Measurements from ENCODE around the gene ZBTB32. TPM values are rescaled to one million over a fixed set of nuclear protein-coding genes. Genes with fewer than 3 reads are reported as not detected.

Gene ZBTB32
- total and polyA plus RNA-seq, 8 donors, result 0.15 to 0.94 (median 0.39) TPM

DNA sequence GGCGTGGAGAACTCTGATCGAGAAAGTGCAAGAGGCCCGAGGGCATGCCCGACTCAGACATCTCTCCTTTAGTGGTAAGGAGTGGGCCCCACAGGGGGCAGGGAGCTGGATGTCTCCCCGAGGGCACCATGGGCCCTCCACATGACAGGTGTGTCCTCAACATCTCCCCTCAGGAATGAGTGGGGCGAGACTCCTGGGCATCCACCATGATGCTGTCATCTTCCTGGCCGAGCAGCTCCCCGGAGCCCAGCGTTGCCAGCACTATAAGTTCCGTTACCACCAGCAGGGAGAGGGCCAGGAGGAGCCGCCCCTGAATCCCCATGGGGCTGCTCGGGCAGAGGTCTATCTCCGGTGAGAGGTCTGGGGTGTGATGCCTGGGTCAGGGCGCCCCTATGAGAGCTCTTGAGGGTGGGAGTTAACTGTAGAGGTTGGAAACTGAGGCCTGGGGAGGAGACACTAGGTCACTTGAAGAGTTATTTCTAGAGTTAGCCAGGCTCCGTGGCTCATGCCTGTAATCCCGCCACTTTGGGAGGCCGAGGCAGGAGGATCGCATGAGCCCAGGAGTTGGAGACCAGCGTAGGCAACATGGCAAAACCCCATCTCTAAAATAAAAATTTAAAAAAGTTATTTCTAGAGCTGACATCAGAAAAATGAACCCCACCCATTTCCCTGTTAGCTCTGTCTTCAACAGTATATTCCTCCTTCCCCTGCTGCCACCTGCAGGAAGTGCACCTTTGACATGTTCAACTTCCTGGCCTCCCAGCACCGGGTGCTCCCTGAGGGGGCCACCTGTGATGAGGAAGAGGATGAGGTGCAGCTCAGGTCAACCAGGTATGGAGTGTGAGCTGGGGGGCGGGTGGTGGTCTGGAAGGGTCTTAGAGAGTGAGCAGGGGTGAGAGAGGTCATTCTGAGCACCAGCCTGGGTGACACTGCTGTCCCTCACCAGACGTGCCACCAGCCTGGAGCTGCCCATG lies 32.8 kb downstream of the ZBTB32 start:
- TF ChIP-seq, protein P1, sequence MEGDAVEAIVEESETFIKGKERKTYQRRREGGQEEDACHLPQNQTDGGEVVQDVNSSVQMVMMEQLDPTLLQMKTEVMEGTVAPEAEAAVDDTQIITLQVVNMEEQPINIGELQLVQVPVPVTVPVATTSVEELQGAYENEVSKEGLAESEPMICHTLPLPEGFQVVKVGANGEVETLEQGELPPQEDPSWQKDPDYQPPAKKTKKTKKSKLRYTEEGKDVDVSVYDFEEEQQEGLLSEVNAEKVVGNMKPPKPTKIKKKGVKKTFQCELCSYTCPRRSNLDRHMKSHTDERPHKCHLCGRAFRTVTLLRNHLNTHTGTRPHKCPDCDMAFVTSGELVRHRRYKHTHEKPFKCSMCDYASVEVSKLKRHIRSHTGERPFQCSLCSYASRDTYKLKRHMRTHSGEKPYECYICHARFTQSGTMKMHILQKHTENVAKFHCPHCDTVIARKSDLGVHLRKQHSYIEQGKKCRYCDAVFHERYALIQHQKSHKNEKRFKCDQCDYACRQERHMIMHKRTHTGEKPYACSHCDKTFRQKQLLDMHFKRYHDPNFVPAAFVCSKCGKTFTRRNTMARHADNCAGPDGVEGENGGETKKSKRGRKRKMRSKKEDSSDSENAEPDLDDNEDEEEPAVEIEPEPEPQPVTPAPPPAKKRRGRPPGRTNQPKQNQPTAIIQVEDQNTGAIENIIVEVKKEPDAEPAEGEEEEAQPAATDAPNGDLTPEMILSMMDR (IDR thresholded peaks at IDR 0.05), result no peak
- no peak for ATAC-seq
- intact Hi-C loops (cut with DNase I), result no loop called here
- peaks cover 0 to 72% of the 10 kb centered on the region in 2 donors for H3K36me3 ChIP-seq
- no peak for DNase-seq
- no peak overlapping the region for H3K4me3 ChIP-seq
- peaks cover 3 to 31% of the 10 kb centered on the region in 2 donors for H3K4me1 ChIP-seq
- no peaks in the 10 kb centered on the region for H3K9me3 ChIP-seq
- no peak overlapping the region for H3K27ac ChIP-seq
- no peaks in the 10 kb centered on the region for H3K27me3 ChIP-seq

DNA sequence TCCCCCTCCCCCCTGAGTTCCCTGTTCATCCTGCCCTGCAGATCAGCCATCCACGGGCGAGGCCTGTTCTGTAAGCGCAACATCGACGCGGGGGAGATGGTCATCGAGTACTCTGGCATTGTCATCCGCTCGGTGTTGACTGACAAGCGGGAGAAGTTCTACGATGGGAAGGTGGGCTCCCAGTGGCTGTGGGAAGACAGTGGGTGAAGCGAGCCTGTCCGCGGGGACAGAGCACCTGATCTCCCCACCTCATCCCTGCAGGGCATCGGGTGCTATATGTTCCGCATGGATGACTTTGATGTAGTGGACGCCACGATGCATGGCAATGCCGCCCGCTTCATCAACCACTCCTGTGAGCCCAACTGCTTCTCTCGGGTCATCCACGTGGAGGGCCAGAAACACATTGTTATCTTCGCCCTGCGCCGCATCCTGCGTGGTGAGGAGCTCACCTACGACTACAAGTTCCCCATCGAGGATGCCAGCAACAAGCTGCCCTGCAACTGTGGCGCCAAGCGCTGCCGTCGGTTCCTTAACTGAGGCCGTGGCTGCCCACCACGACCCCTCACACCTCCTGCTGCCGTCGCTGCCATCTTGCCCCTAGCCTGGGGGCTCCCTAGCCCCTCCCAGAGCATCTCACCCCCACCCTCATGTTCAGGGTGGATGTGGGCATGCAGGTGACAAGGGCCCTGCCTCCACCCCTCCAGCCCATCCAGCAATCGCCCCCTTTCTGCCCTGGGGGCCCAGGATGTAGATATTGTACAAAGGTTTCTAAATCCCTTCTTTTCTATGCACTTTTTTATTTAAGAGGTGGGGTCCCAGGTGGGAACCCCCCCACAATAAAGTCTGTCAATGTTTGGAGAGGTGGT lies 33.9 kb downstream of the ZBTB32 start:
- Histone ChIP-seq H3K4me3 (no peak overlapping the region), H3K27ac (no peak overlapping the region), H3K36me3 (peaks cover 0 to 62% of the 10 kb centered on the region in 2 donors), H3K9me3 (no peaks in the 10 kb centered on the region), H3K27me3 (no peaks in the 10 kb centered on the region), H3K4me1 (peaks cover 3 to 41% of the 10 kb centered on the region in 2 donors)
- ATAC-seq (no peak), DNase-seq (peak in 1 of 4 donors; percentile 76)
- TF ChIP-seq, protein P1 (IDR thresholded peaks at IDR 0.05), result no peak
- intact Hi-C loops (cut with DNase I), result no loop called here

DNA sequence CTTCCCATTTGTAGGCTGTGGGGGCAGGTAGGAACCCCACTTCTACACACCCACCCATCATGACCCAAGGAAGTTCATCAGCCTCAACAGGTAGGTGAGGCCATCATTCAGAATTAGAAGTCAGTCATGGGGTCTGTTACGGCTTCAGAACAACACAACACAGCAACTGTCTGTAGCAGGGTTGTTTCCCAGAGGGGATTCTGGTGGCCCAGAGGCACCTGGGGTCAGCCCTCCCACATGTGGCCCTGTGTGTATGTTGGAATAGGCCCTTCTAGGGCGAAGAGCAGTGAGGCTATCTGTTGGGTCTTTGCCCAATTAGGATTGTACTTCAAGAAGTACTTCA lies 34.5 kb downstream of the ZBTB32 start:
- Histone ChIP-seq H3K27ac (peak overlapping the region in 1 of 2 donors; percentile 94), H3K36me3 (peaks cover 0 to 56% of the 10 kb centered on the region in 2 donors), H3K4me3 (no peak overlapping the region), H3K4me1 (peaks cover 3 to 47% of the 10 kb centered on the region in 2 donors), H3K9me3 (no peaks in the 10 kb centered on the region), H3K27me3 (no peaks in the 10 kb centered on the region)
- intact Hi-C loops (cut with DNase I), result no loop called here
- ATAC-seq (no peak), DNase-seq (no peak)
- TF ChIP-seq, protein P1 (IDR thresholded peaks at IDR 0.05), result no peak

DNA sequence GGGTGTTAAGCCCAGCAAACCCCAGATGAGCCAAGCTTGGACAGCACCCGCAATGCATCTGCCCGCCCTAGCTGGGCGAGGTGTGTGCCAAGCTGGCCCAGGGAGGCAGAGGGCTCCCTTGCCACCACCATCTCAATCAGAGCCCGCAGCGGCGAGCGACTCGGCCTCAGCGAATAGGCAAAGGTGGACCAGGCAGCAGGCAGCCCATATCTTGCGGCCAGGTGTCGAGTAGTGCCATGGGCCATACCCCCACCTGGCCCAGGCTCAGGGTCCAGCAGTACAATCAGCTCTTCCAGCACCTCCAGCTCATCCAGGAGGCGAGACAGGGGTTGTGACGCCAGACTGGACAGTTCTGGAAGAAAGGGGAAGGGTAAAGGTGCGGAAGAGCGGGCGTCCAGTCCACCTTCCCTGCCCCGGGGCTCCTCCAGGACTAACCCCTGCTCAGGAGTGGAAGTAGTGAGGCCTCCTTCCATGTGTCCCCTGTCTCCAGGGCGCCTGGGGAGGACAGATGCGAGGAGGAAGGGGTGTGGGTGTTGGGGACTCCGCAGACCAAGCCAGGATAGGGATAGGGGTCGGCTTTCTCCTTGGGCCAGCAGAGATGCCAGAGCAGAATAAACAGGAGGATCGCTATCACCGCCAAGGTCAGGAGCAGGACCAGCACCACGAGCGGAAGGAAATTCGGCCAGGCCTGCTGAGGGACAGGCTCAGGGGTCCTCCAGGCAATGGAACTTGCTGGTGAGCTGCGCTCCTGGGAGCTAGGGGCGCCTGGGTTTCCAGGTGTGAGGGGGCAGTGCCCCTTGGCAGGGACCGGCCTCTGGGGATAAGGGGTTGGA lies 35.1 kb downstream of the ZBTB32 start:
- Histone ChIP-seq H3K4me3 (peak overlapping the region; percentile 63 to 67), H3K36me3 (peaks cover 0 to 49% of the 10 kb centered on the region in 2 donors), H3K27ac (peak overlapping the region; percentile 76 to 94), H3K4me1 (peaks cover 6 to 54% of the 10 kb centered on the region in 2 donors), H3K27me3 (no peaks in the 10 kb centered on the region), H3K9me3 (no peaks in the 10 kb centered on the region)
- intact Hi-C loops (cut with DNase I), result no loop called here
- TF ChIP-seq, protein P1 (IDR thresholded peaks at IDR 0.05), result no peak
- no peak for ATAC-seq
- DNase-seq, result peak in 1 of 4 donors; percentile 80
